GM21360 (cell line): Measurements from ENCODE around the gene DDX11.
A peak's percentile ranks its signal among the peaks of the same experiment; 100 is the strongest.
"Not testable (repeated sequence)": the region's sequence is repeated elsewhere in the genome, so short reads cannot be mapped to it uniquely, and the experiment has no call there.

Experiments used
- ATAC-seq: cut with Tn5 transposase; IDR thresholded peaks from one replicate; pipeline ENCODE4 v1.9.1; 2021; ENCODE audit warnings: mild to moderate bottlenecking, moderate library complexity; ENCODE audit not compliant: unreplicated experiment

Gene DDX11

GRCh38 chr12:31073527-31074332, at the start of gene DDX11:
DDX11 (plus strand) TSS chr12:31073860; CDS start chr12:31078394, 4,534 bp downstream.
- ATAC-seq: peak; percentile 88

GRCh38 chr12:31026202-31026601, 47.5 kb upstream of the DDX11 start:
- no peak for ATAC-seq

GRCh38 chr12:31027006-31027405, 46.7 kb upstream of the DDX11 start:
- not testable (repeated sequence) for ATAC-seq

DNA sequence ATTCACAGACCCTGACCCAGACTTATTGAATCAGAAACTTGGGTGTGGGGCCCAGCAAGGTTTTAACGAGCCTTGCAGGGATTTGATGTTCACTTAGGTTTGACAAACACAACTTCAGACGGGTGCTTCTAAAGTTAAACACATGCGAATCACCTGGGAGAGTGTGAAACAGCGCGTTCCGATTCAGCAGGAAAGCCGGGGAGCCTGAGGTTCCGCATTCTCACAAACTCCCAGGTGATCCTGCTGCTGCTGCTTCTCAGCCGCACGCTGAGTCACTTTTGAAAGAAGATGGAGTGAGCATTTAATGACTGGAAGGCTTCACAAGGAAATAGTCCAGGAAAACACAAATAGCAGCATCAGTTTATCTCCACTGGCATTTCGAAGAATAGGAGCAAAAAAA, 44.2 kb upstream of the DDX11 start:
- ATAC-seq: no peak

DNA sequence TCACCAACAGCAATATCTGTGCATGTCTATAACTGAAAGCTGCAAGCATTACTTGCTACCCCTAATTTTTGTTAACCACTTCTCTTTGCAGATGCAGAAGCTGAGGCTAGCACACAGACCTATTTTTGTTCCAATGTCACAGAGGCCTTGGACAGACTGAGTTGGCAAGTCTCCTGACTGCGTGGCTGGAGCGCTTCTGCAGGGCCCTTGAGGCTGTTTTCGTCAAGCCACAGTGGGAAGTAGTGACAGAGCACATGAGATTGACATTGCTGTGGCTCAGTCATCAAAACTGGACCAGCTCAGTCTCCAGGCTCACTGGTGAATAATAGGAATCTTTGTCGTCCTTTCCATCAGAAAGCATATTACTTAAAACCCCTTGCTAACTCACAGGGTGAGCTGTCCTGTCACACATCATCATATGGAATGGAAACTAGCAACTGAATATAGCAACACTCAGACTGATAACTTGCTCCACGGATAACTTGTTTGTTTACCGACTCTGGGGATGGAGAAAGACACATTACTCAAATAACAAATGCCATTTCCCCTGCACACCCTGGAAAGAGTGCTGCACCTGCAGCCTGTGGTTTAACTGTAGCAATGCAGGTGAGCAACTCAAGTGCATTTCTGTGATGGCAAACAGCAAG, 43.6 kb upstream of the DDX11 start:
- ATAC-seq: no peak

DNA sequence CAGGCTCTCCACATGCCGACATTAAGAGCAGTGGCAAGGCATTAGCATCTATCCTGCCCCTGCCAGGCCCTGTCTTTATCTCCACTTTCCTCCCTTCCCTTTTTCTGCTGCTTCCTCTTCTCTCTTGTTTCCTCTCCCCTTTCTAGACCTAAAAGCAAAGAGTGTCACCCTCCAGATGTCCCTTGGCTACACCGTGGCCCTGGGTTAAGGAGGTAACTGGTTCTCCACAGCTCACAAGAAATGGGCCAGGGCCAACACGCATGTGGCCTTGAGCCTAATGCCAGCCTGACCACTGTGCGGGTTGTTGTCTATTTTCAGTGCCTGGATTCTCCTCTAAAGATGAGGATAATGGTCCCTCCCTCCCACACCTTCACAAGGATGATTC, 41.7 kb upstream of the DDX11 start:
- no peak for ATAC-seq

DNA sequence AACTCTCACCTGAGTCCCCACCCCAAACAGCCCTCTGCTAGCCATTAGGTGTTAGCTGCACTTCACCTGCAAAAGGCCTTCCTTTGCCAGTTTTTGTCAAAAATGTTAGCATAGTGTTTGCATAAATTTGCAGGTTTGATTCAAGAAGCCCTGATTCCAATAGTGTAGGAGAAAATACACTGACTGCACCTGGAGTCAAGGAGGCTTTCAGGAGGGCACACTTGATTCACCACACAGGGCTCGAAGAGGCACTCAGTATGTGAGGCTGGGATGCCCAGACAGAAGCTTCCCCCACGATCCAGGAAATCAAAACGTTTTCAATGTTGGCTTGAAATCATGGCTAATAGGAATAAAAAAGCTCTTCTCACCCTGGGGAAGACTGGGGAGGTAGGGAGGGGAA, 40.5 kb upstream of the DDX11 start:
- no peak for ATAC-seq

DNA sequence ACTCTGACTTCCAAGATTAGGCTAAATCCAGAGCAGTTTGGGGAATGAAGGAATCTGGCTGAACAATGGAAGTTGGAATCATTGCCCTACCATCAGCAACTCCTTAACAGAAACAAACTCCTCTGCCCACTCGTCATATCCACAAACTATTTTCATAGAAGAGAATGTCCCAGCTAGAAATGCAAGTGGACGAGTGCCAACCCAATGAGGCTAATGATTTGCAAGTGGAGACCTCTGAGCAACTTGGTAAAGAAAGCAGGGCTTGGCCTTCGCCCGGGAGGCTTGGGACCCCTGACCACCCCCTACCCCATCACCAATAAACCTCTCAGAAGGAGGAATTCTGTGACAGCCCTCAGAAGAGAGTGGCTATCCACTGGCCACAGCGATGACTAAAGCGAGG, 40.0 kb upstream of the DDX11 start:
- no peak for ATAC-seq

GRCh38 chr12:31034372-31034771, 39.3 kb upstream of the DDX11 start:
- ATAC-seq: no peak

DNA sequence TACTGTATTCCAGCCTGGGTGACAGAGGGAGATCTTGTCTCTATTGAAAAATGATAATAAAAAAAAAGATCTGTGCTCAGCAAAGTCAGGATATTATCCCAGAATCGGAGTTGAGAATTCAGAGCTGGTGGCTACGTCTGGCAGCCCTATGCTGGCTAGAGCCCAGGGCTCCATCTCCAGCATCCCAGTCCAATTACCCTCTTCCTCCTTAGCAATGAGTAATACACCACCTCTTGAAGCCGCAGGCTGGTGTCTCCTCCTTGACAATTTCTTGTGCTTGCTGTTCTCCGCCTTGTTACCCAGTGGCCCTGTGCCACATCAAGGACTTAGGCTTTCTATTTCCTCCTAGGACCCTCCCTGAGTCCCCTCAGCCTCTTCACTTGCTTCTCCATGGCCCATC, 38.4 kb upstream of the DDX11 start:
- no peak for ATAC-seq

DNA sequence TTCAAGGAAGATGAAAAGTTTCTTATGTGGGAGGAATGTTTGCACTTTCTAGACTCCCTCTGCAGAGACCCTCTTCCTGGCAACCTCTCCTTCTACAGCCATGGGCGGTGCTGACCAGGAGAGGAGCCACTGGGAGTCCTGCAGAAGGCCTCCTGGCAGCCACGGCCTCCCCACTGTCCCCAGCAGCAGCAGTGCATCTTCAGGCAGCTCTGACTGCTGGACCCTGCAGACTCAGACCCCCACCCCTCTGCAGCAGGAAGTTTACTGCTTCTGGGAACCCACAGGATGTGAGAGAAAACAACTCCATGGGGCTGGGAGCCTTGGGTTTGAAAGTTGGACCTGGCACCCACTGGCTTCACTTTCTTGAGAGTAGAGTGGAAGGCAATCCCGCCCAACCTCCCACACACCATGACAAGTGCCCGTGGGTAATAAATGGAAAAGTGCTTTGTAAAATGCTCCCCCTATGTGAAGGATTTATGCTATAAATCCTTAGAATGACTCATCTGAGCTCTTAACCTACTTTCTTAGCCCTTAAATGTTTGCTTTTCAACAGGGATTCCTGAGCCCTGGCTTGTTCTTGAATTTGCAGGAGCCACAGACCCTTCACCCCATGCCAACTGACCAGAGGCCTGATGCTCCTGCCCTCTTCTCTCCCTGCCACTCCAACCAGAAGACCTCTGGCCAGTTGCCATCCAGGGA, 37.5 kb upstream of the DDX11 start:
- ATAC-seq: no peak

DNA sequence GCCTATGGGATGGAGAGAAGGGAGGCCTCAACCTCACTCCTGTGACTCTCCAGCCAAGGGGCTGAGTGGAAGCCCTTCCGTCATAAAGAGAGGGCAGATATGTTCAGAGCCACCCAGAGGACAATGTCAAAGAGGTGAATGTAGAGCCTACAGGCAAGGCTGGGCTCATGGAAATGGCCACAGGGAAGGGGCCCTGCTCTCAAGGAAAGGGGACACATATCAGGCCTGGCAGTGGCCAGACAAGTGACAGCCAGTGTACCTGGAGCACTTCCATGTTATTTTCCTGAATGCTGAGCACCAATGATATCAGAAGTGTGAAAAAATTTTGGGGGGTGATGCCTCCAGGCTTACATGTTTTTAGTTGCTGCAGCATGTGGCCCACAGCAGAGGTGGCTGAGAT, 36.6 kb upstream of the DDX11 start:
- ATAC-seq: no peak

DNA sequence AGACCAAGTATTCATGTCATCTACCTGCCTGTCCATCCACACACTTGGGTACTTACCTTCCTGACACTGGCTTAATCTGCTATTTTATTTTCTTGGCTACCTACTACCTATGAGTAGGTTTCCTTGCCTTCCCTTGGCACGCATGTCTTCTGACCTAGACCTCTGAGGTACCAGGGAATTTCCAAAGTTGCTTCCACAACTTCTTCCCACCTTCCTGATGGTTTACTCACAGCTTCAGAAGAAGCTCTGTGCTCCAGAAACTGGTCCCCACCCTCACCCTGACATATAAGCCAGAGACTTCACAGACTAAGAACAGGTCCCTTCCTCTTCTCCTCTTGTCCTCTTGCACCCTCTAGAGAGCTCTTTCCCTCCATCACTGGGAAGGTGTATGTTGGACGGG, 35.7 kb upstream of the DDX11 start:
- no peak for ATAC-seq

- no peak for ATAC-seq
These were observed 32.6 kb upstream of the DDX11 start for GRCh38 chr12:31041033-31041564.

DNA sequence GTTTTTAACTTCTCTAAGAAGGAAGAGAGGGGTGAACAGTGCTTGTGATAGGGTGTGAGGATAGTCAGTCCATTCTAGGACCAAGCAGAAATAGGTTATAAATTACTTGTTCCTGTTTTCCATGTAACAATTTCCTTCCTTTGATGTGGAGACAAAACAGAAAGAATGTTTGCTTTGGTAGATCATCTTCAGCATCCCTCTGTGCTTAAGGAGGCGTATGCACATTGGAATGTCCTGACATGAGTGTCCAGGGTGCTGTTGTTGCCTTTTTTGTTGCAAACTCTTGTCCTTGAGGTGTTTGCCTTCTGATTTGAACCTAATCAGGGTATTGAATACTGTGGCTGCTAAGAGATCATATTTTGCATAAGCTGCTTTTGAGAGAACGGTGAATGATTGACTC, 23.5 kb upstream of the DDX11 start:
- ATAC-seq: not testable (repeated sequence)

GRCh38 chr12:31050548-31050947, 23.1 kb upstream of the DDX11 start:
- not testable (repeated sequence) for ATAC-seq

- ATAC-seq: peak; percentile 72
These were observed 22.0 kb upstream of the DDX11 start for GRCh38 chr12:31051692-31052091.

DNA sequence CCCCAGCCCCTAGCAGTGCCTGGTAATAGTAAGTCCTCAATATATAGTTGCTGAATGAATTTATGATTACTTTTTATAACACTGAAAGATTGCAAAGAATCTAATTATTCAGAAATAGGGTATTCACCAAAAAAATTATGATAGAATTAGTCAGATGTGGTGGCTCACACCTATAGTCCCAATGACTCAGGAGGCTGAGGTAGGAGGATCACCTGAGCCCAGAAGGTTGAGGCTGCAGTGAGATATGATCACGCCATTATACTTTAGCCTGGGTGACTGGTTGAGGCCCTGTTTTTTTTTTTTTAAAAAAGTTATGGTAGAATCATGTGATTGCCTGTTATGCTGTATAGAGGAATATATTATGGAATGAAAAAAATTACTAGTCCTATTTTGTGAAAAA, 21.5 kb upstream of the DDX11 start:
- peak; percentile 16 for ATAC-seq

DNA sequence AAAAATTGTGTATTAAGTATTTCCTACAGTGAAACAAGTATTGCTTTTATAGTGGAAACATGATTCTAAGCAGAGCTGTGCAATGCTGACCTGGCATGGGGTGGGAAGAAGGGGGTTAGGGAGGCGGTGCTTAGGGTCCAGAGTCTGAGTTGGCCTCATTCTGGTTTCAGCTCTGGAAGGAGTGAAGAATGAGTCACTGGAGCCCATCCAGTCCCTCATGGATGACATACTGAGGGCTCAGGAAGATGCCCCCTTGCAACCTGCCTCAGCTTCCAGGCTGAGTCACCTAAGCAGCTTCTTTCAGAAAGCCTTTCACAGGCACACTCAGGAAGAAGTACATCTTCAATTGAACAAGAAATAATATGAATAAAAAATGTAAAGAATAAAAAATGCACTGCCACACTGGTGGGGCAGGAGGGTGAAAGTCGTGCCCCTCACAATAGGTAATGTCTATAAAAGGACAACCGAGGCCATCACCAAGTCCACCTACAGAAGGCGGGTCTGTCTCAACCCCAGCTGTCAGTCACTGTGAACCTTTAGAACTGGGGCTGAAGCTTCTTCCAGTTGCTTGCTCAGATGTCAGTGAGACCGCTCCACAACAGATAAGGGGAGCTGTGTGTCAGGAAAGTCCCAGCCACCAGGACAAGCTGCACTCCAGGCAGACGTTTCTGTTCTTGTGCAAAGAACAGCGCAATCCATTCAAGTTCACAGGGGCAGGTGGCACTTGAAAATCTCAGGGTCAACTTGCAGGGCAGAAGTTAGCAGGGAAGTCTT, 20.8 kb upstream of the DDX11 start:
- not testable (repeated sequence) for ATAC-seq

- ATAC-seq: not testable (repeated sequence)
These were observed 19.7 kb upstream of the DDX11 start for GRCh38 chr12:31053944-31054343.

- no peak for ATAC-seq
These were observed 16.0 kb upstream of the DDX11 start for GRCh38 chr12:31057671-31058070.
